H9 (cell line): Measurements from ENCODE around the gene UST. TPM values are rescaled to one million over a fixed set of nuclear protein-coding genes. Genes with fewer than 3 reads are reported as not detected.

Source experiments
- DNase-seq: peaks from one replicate; pipeline ENCODE4 v3.0.0-alpha.2; 2017
- H2AFZ ChIP-seq: one replicate; pipeline ENCODE4 v1.6.1; 2013; ENCODE audit warnings: mild to moderate bottlenecking, low read length, control low read depth, moderate library complexity
- H2AK5ac ChIP-seq: 2 replicates; pipeline ENCODE4 v1.6.1; 2013; ENCODE audit warnings: low read length, control low read depth, mixed read lengths; ENCODE audit not compliant: insufficient read length
- H2BK120ac ChIP-seq: one replicate; pipeline ENCODE4 v1.6.1; 2013; ENCODE audit warnings: low read depth, mild to moderate bottlenecking, low read length, control low read depth, inconsistent platforms; ENCODE audit not compliant: poor library complexity, severe bottlenecking
- H2BK12ac ChIP-seq: 2 replicates; pipeline ENCODE4 v1.6.1; 2013; ENCODE audit warnings: low read length, control low read depth, mixed read lengths, low read depth; ENCODE audit not compliant: insufficient read length
- H2BK15ac ChIP-seq: 2 replicates; pipeline ENCODE4 v1.6.1; 2013; ENCODE audit warnings: low read depth, low read length, control low read depth
- H2BK20ac ChIP-seq: one replicate; pipeline ENCODE4 v1.6.1; 2013; ENCODE audit warnings: low read depth, mild to moderate bottlenecking, low read length, control low read depth, inconsistent platforms; ENCODE audit not compliant: poor library complexity, severe bottlenecking
- H2BK5ac ChIP-seq: 2 replicates; pipeline ENCODE4 v1.6.1; 2013; ENCODE audit warnings: low read length, control low read depth, mixed read lengths; ENCODE audit not compliant: insufficient read length
- H3K14ac ChIP-seq: 2 replicates; pipeline ENCODE4 v1.6.1; 2013; ENCODE audit warnings: low read length, control low read depth; ENCODE audit not compliant: insufficient read depth
- H3K18ac ChIP-seq: 2 replicates; pipeline ENCODE4 v1.6.1; 2013; ENCODE audit warnings: low read depth, mild to moderate bottlenecking, mixed read lengths, low read length, control low read depth; ENCODE audit not compliant: insufficient read length
- H3K23ac ChIP-seq: 2 replicates; pipeline ENCODE4 v1.6.1; 2013; ENCODE audit warnings: low read length, control low read depth, mixed read lengths, low read depth; ENCODE audit not compliant: insufficient read length
- H3K23me2 ChIP-seq: 2 replicates; pipeline ENCODE4 v1.6.1; 2013; ENCODE audit warnings: low read depth, mild to moderate bottlenecking, mixed read lengths, low read length, control low read depth; ENCODE audit not compliant: insufficient read length, poor library complexity, severe bottlenecking
- H3K27ac ChIP-seq: 2 replicates; pipeline ENCODE4 v1.5.1; 2013; ENCODE audit warnings: low read length, control low read depth, mixed read lengths, low read depth; ENCODE audit not compliant: insufficient read length
- H3K27me3 ChIP-seq: 2 replicates; pipeline ENCODE4 v1.6.1; 2013; ENCODE audit warnings: low read length, control low read depth, inconsistent platforms; ENCODE audit not compliant: insufficient read depth
- H3K4ac ChIP-seq: 2 replicates; pipeline ENCODE4 v1.6.1; 2013; ENCODE audit warnings: low read depth, mild to moderate bottlenecking, control low read depth, inconsistent platforms, low read length, moderate library complexity
- H3K4me1 ChIP-seq: 2 replicates; pipeline ENCODE4 v1.6.1; 2013; ENCODE audit warnings: low read length, control low read depth, inconsistent platforms; ENCODE audit not compliant: insufficient read depth
- H3K4me2 ChIP-seq: 2 replicates; pipeline ENCODE4 v1.6.1; 2013; ENCODE audit warnings: low read length, control low read depth, mixed read lengths; ENCODE audit not compliant: insufficient read length, insufficient read depth
- H3K56ac ChIP-seq: 2 replicates; pipeline ENCODE4 v1.6.1; 2013; ENCODE audit warnings: low read depth, mild to moderate bottlenecking, mixed read lengths, low read length, control low read depth; ENCODE audit not compliant: insufficient read length
- H3K79me1 ChIP-seq: 2 replicates; pipeline ENCODE4 v1.6.1; 2013; ENCODE audit warnings: low read depth, mild to moderate bottlenecking, moderate library complexity, low read length, control low read depth, inconsistent platforms; ENCODE audit not compliant: insufficient read depth, poor library complexity, severe bottlenecking
- H3K79me2 ChIP-seq: 2 replicates; pipeline ENCODE4 v1.6.1; 2013; ENCODE audit warnings: low read length, control low read depth, inconsistent platforms; ENCODE audit not compliant: insufficient read depth
- H3K9ac ChIP-seq: 2 replicates; pipeline ENCODE4 v1.6.1; 2013; ENCODE audit warnings: low read length, control low read depth, mixed read lengths; ENCODE audit not compliant: insufficient read length; ENCODE audit errors: extremely low read depth
- H3K9me3 ChIP-seq: one replicate; pipeline ENCODE4 v1.6.1; 2013; ENCODE audit warnings: low read depth, low read length, inconsistent platforms; ENCODE audit not compliant: control insufficient read depth
- H3T11ph ChIP-seq: one replicate; pipeline ENCODE4 v1.6.1; 2013; ENCODE audit warnings: mild to moderate bottlenecking, low read length, control low read depth, inconsistent platforms
- H4K20me1 ChIP-seq: one replicate; pipeline ENCODE4 v1.6.1; 2013; ENCODE audit not compliant: control insufficient read depth, insufficient read length, insufficient read depth
- H4K5ac ChIP-seq: 2 replicates; pipeline ENCODE4 v1.6.1; 2013; ENCODE audit warnings: low read depth, mild to moderate bottlenecking, mixed read lengths, low read length, control low read depth; ENCODE audit not compliant: insufficient read length
- H4K8ac ChIP-seq: replicated peaks from 2 replicates; pipeline ENCODE4 v1.6.1; 2013; ENCODE audit warnings: low read length, control low read depth, mixed read lengths, low read depth; ENCODE audit not compliant: insufficient read length
- H4K91ac ChIP-seq: 2 replicates; pipeline ENCODE4 v1.6.1; 2013; ENCODE audit warnings: low read depth, mild to moderate bottlenecking, moderate library complexity, mixed read lengths, low read length, control low read depth; ENCODE audit not compliant: insufficient read length
- H3K27ac Mint-ChIP-seq, 3 experiments: 2 replicates in 2 of 3; 3 replicates in 1 of 3; pipeline ENCODE4 v1.8.0; 2020 to 2021; ENCODE audit warnings: mixed read lengths in 3 of 3, mild to moderate bottlenecking in 1 of 3, moderate library complexity in 1 of 3
- H3K27me3 Mint-ChIP-seq: 2 replicates; pipeline ENCODE4 v1.8.0; 2021; ENCODE audit warnings: low read depth, mild to moderate bottlenecking, moderate library complexity, mixed read lengths
- H3K36me3 Mint-ChIP-seq, 3 experiments: 2 replicates in 2 of 3; 3 replicates in 1 of 3; pipeline ENCODE4 v1.8.0; 2020 to 2021; ENCODE audit warnings: low read depth in 3 of 3, mixed read lengths in 3 of 3; ENCODE audit not compliant: insufficient read depth in 1 of 3
- H3K4me1 Mint-ChIP-seq, 2 experiments: 2 replicates each; pipeline ENCODE4 v1.8.0; 2020; ENCODE audit warnings: mixed read lengths in 2 of 2
- H3K4me3 Mint-ChIP-seq, 2 experiments: 2 replicates in 1 of 2; 3 replicates in 1 of 2; pipeline ENCODE4 v1.8.0; 2020 to 2021; ENCODE audit warnings: mild to moderate bottlenecking in 2 of 2, mixed read lengths in 2 of 2, moderate library complexity in 1 of 2
- H3K9me3 Mint-ChIP-seq, 2 experiments: 2 replicates in 1 of 2; 3 replicates in 1 of 2; pipeline ENCODE4 v1.8.0; 2020; ENCODE audit warnings: mild to moderate bottlenecking in 2 of 2, mixed read lengths in 2 of 2, moderate library complexity in 1 of 2
- CTCF ChIP-seq: fragments of 200-600 bp; sonication (generic); conservative IDR thresholded peaks from 3 replicates; pipeline ENCODE4 v1.8.0; 2021; ENCODE audit warnings: antibody characterized with exemption, mild to moderate bottlenecking
- WGBS: extraction: QIAGEN DNeasy Blood & Tissue Kit; methylation state at CpG from one replicate; pipeline ENCODE4 v1.1.7; 2013; ENCODE audit warnings: missing lambda C conversion rate, low lambda C conversion rate, mixed read lengths; ENCODE audit not compliant: insufficient read length; ENCODE audit errors: extremely low coverage; 5-methylcytosine and 5-hydroxymethylcytosine counted together
- total RNA-seq: library from RNA; stranded (reverse); gene quantifications from 2 replicates; pipeline ENCODE4 v1.2.1, GENCODE V29; 2021

UST gene
- total RNA-seq, 1 experiment from 2014 or later = 14.4 TPM

- Histone ChIP-seq H3T11ph (no peak overlapping the region), H3K4me1 (no peaks in the 10 kb centered on the region; the same call in 1 of the 2 replicates), H4K20me1 (no peaks in the 10 kb centered on the region), H3K4me2 (no peak overlapping the region), H3K9me3 (no peaks in the 10 kb centered on the region), H2BK20ac (no peak overlapping the region), H3K79me2 (no peaks in the 10 kb centered on the region; the same call in 1 of the 2 replicates), H2BK15ac (no peak overlapping the region), H2BK12ac (no peak overlapping the region), H3K23ac (no peak overlapping the region), H3K27ac (no peak overlapping the region), H4K5ac (no peak overlapping the region), H4K8ac (no peak overlapping the region), H2BK120ac (no peak overlapping the region), H3K79me1 (peaks cover 5% of the 10 kb centered on the region), H3K27me3 (no peaks in the 10 kb centered on the region), H3K4ac (no peak overlapping the region), H2BK5ac (no peak overlapping the region), H3K18ac (no peak overlapping the region), H3K56ac (no peak overlapping the region), H3K9ac (no peak overlapping the region), H2AK5ac (no peak overlapping the region), H3K14ac (no peak overlapping the region), H2AFZ (no peak overlapping the region), H4K91ac (no peak overlapping the region), H3K23me2 (no peaks in the 10 kb centered on the region)
- Mint-ChIP-seq H3K4me1 (0 out of 4 replicates have a peak, but pooled peaks cover 3 to 4% of the 10 kb centered on the region in 2 experiments), H3K36me3 (no peaks in the 10 kb centered on the region), H3K4me3 (no peak overlapping the region), H3K9me3 (no peaks in the 10 kb centered on the region), H3K27ac (no peak overlapping the region; a peak in 1 of 7 replicates), H3K27me3 (no peaks in the 10 kb centered on the region)
- no peak for TF ChIP-seq CTCF
- no peak for DNase-seq
- WGBS = no CpG with 5 or more reads among the region's 1 CpG
These were observed 185.4 kb downstream of the UST start for GRCh38 chr6:148932208-148932607.
